HL-60/S4 (cell line): ENCODE measurements around the gene PREPL.
"Not testable (repeated sequence)": the region's sequence is repeated elsewhere in the genome, so short reads cannot be mapped to it uniquely, and the experiment has no call there.

Experiments used
- in situ Hi-C: fragments of 300-500 bp; cut with MboI; formaldehyde crosslinking; loops from 2 replicates; pipeline ENCODE4 v1.14.3; 2022; ENCODE audit warnings: low sequenced_read_pairs

Gene PREPL

GRCh38 chr2:44361330-44362206 is at the start of gene PREPL, which contains the start of gene CAMKMT:
PREPL (minus strand) TSS chr2:44361494; CDS start chr2:44346342, 15,152 bp downstream.
CAMKMT (plus strand) TSS chr2:44361947.
- in situ Hi-C loops, result no loop called here

- in situ Hi-C loops, result no loop called here
Measured at GRCh38 chr2:44398243-44398897, 37.1 kb upstream of the PREPL start.

GRCh38 chr2:44397447-44398175 is 36.3 kb upstream of the PREPL start:
- in situ Hi-C loops, result no loop called here

GRCh38 chr2:44392338-44392943 is 31.1 kb upstream of the PREPL start:
- in situ Hi-C loops, result no loop called here

GRCh38 chr2:44389895-44390294 is 28.6 kb upstream of the PREPL start:
- in situ Hi-C loops, result no loop called here

GRCh38 chr2:44388877-44389276 is 27.6 kb upstream of the PREPL start:
- in situ Hi-C loops, result no loop called here

- in situ Hi-C loops, result not testable (repeated sequence)
Measured at GRCh38 chr2:44385226-44385625, 23.9 kb upstream of the PREPL start.

- in situ Hi-C loops, result no loop called here
Measured at GRCh38 chr2:44377486-44377885, 16.2 kb upstream of the PREPL start.

- in situ Hi-C loops, result no loop called here
Measured at GRCh38 chr2:44372246-44372645, 11.0 kb upstream of the PREPL start.

- in situ Hi-C loops, result no loop called here
Measured at GRCh38 chr2:44371445-44371844, 10.2 kb upstream of the PREPL start.

GRCh38 chr2:44369392-44369791 is 8.1 kb upstream of the PREPL start:
- in situ Hi-C loops, result no loop called here

GRCh38 chr2:44367591-44367990 is 6.3 kb upstream of the PREPL start:
- in situ Hi-C loops, result no loop called here

- in situ Hi-C loops, result no loop called here
Measured at GRCh38 chr2:44364604-44365003, 3.3 kb upstream of the PREPL start.

- in situ Hi-C loops, result no loop called here
Measured at GRCh38 chr2:44362207-44363015, 1.1 kb upstream of the PREPL start.

GRCh38 chr2:44360749-44361329 is 455 bp downstream of the PREPL start:
- in situ Hi-C loops, result no loop called here

- in situ Hi-C loops, result no loop called here
Measured at GRCh38 chr2:44358503-44358902, 2.8 kb downstream of the PREPL start.

GRCh38 chr2:44354761-44355160 is 6.5 kb downstream of the PREPL start:
- in situ Hi-C loops, result no loop called here

GRCh38 chr2:44352510-44352909 is 8.8 kb downstream of the PREPL start:
- in situ Hi-C loops, result no loop called here

GRCh38 chr2:44351676-44352075 is 9.6 kb downstream of the PREPL start:
- in situ Hi-C loops, result no loop called here

GRCh38 chr2:44351088-44351487 is 10.2 kb downstream of the PREPL start:
- in situ Hi-C loops, result no loop called here
